Vagina (tissue), 2 donors: ENCODE data around the gene TRAF5.

ENCODE experiments used
- CTCF ChIP-seq, 3 experiments: fragments of 450-650 bp in 2 of 3; fragments of 200-600 bp in 1 of 3; sonication (generic) in 1 of 3; IDR thresholded peaks; one replicate each; pipeline ENCODE4 v1.5.1; 2017 to 2019; ENCODE audit warnings: antibody characterized with exemption in 3 of 3, mild to moderate bottlenecking in 2 of 3, moderate library complexity in 2 of 3
- POLR2A ChIP-seq, 2 donors: fragments of 450-650 bp; IDR thresholded peaks; one replicate each; pipeline ENCODE4 v1.6.1; 2017; ENCODE audit warnings: antibody characterized with exemption in 2 of 2, mild to moderate bottlenecking in 2 of 2, moderate library complexity in 2 of 2

- TF ChIP-seq CTCF (IDR thresholded peaks at IDR 0.05) (no peak), POLR2A (IDR thresholded peaks at IDR 0.05) (no peak)
Measured at GRCh38 chr1:211330282-211330936, 3.8 kb downstream of the TRAF5 start.
